Large intestine (tissue), 3 donors: ENCODE results near the gene RNF121. TPM values are rescaled to one million over a fixed set of nuclear protein-coding genes. Genes with fewer than 3 reads are reported as not detected.

Source experiments
- DNase-seq, 2 donors: peaks; one replicate each; pipeline versions ENCODE4 v3.0.0 to v3.0.0-alpha.2; 2013
- H3K27ac ChIP-seq: one replicate; pipeline ENCODE4 v1.5.1; 2013; ENCODE audit warnings: low read length
- H3K27me3 ChIP-seq: 2 replicates; pipeline ENCODE4 v1.6.1; 2013; ENCODE audit warnings: low read length; ENCODE audit not compliant: control insufficient read depth, insufficient read depth
- H3K36me3 ChIP-seq: 2 replicates; pipeline ENCODE4 v1.6.1; 2013; ENCODE audit warnings: low read length; ENCODE audit not compliant: control insufficient read depth, insufficient read depth
- H3K4me1 ChIP-seq: one replicate; pipeline ENCODE4 v1.6.1; 2013; ENCODE audit warnings: low read length; ENCODE audit not compliant: control insufficient read depth, insufficient read depth
- H3K4me3 ChIP-seq: one replicate; pipeline ENCODE4 v1.5.1; 2013; ENCODE audit warnings: low read length
- H3K9me3 ChIP-seq: one replicate; pipeline ENCODE4 v1.6.1; 2013; ENCODE audit warnings: mild to moderate bottlenecking, low read depth, low read length, moderate library complexity; ENCODE audit not compliant: control insufficient read depth
- WGBS: methylation state at CpG from one replicate; pipeline ENCODE4 v1.1.5; 2013; ENCODE audit warnings: low lambda C conversion rate; ENCODE audit not compliant: insufficient coverage; 5-methylcytosine and 5-hydroxymethylcytosine counted together
- polyA plus RNA-seq: library from polyadenylated mRNA; unstranded; fragments of 120-200 nt; gene quantifications from one replicate; pipeline ENCODE4 v1.2.1, GENCODE V29; 2013

RNF121 gene
- polyA plus RNA-seq, 1 donor, result 42.9 TPM

- no peaks in the 10 kb centered on the region for H3K9me3 ChIP-seq
- no peak overlapping the region for H3K4me3 ChIP-seq
- no peaks in the 10 kb centered on the region for H3K27me3 ChIP-seq
- peaks cover 29% of the 10 kb centered on the region for H3K4me1 ChIP-seq
- H3K27ac ChIP-seq, result no peak overlapping the region
- DNase-seq, result no peak
- WGBS, result 67% methylated on average over 1 of the region's 2 CpGs
- H3K36me3 ChIP-seq, result peaks cover 6% of the 10 kb centered on the region
These were observed 5.4 kb downstream of the RNF121 start for GRCh38 chr11:71934213-71934612.

GRCh38 chr11:71935338-71935925 lies 6.6 kb downstream of the RNF121 start:
- DNase-seq, result no peak
- WGBS, result no CpG with 5 or more reads among the region's 4 CpGs
- Histone ChIP-seq H3K27ac (no peak overlapping the region), H3K4me3 (no peak overlapping the region), H3K27me3 (no peaks in the 10 kb centered on the region), H3K9me3 (no peaks in the 10 kb centered on the region), H3K36me3 (peaks cover 6% of the 10 kb centered on the region), H3K4me1 (peaks cover 19% of the 10 kb centered on the region)

GRCh38 chr11:71936825-71937224 lies 8.0 kb downstream of the RNF121 start:
- DNase-seq, result no peak
- Histone ChIP-seq H3K27me3 (no peaks in the 10 kb centered on the region), H3K4me3 (no peak overlapping the region), H3K27ac (no peak overlapping the region), H3K36me3 (peaks cover 6% of the 10 kb centered on the region), H3K9me3 (no peaks in the 10 kb centered on the region), H3K4me1 (peaks cover 15% of the 10 kb centered on the region)
- no CpG with 5 or more reads among the region's 5 CpGs for WGBS

DNA sequence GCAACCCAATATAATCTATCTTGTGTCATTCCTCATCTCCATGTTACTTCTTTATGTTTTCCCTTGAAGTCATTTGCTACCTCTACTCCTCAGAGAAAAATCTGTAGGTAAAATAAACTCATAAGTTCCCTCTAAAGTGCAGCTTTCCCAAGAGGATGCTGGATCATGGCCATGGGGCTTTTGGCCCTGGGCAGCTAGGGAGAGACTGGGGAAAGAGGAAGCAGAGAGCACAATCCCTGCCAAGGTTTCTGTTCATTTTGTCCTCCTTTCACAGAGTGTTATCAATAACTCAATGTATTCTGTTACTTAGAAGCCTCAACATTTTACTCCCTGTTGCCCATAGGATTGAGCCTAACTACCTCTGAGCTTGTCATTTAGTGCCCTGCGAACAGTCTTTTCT lies 9.0 kb downstream of the RNF121 start:
- Histone ChIP-seq H3K9me3 (no peaks in the 10 kb centered on the region), H3K27ac (no peak overlapping the region), H3K4me3 (no peak overlapping the region), H3K27me3 (no peaks in the 10 kb centered on the region), H3K4me1 (peaks cover 14% of the 10 kb centered on the region), H3K36me3 (peaks cover 6% of the 10 kb centered on the region)
- DNase-seq, result no peak
- WGBS, result no CpG with 5 or more reads among the region's 1 CpG

GRCh38 chr11:71940561-71941219 lies 11.8 kb downstream of the RNF121 start:
- Histone ChIP-seq H3K36me3 (peaks cover 6% of the 10 kb centered on the region), H3K4me1 (no peaks in the 10 kb centered on the region), H3K9me3 (no peaks in the 10 kb centered on the region), H3K27ac (no peak overlapping the region), H3K4me3 (no peak overlapping the region), H3K27me3 (no peaks in the 10 kb centered on the region)
- 100% methylated on average over 2 of the region's 6 CpGs for WGBS
- DNase-seq, result no peak

GRCh38 chr11:71946144-71946571 lies 17.3 kb downstream of the RNF121 start:
- Histone ChIP-seq H3K9me3 (no peaks in the 10 kb centered on the region), H3K27me3 (no peaks in the 10 kb centered on the region), H3K4me3 (no peak overlapping the region), H3K4me1 (peaks cover 15% of the 10 kb centered on the region), H3K36me3 (peaks cover 4% of the 10 kb centered on the region), H3K27ac (no peak overlapping the region)
- 88% methylated on average over 1 of the region's 2 CpGs for WGBS
- DNase-seq, result no peak

- no peaks in the 10 kb centered on the region for H3K9me3 ChIP-seq
- H3K27me3 ChIP-seq, result no peaks in the 10 kb centered on the region
- H3K27ac ChIP-seq, result peak overlapping the region; percentile 70
- H3K4me1 ChIP-seq, result peaks cover 15% of the 10 kb centered on the region
- 0% methylated on average over 1 of the region's 3 CpGs for WGBS
- H3K36me3 ChIP-seq, result peaks cover 4% of the 10 kb centered on the region
- no peak overlapping the region for H3K4me3 ChIP-seq
- peak; percentile 80 to 91 for DNase-seq
These were observed 18.7 kb downstream of the RNF121 start for GRCh38 chr11:71947498-71947897.

GRCh38 chr11:71948314-71949027 lies 19.6 kb downstream of the RNF121 start:
- no CpG with 5 or more reads among the region's 7 CpGs for WGBS
- peaks cover 4% of the 10 kb centered on the region for H3K36me3 ChIP-seq
- no peaks in the 10 kb centered on the region for H3K27me3 ChIP-seq
- H3K27ac ChIP-seq, result peak overlapping the region; percentile 70
- H3K9me3 ChIP-seq, result no peaks in the 10 kb centered on the region
- no peak overlapping the region for H3K4me3 ChIP-seq
- H3K4me1 ChIP-seq, result peaks cover 16% of the 10 kb centered on the region
- peak; percentile 88 to 95 for DNase-seq

GRCh38 chr11:71949034-71949433 lies 20.2 kb downstream of the RNF121 start:
- peak overlapping the region; percentile 70 for H3K27ac ChIP-seq
- peaks cover 4% of the 10 kb centered on the region for H3K36me3 ChIP-seq
- H3K9me3 ChIP-seq, result no peaks in the 10 kb centered on the region
- WGBS, result no CpG with 5 or more reads among the region's 6 CpGs
- no peak overlapping the region for H3K4me3 ChIP-seq
- H3K4me1 ChIP-seq, result peaks cover 21% of the 10 kb centered on the region
- no peaks in the 10 kb centered on the region for H3K27me3 ChIP-seq
- DNase-seq, result no peak

DNA sequence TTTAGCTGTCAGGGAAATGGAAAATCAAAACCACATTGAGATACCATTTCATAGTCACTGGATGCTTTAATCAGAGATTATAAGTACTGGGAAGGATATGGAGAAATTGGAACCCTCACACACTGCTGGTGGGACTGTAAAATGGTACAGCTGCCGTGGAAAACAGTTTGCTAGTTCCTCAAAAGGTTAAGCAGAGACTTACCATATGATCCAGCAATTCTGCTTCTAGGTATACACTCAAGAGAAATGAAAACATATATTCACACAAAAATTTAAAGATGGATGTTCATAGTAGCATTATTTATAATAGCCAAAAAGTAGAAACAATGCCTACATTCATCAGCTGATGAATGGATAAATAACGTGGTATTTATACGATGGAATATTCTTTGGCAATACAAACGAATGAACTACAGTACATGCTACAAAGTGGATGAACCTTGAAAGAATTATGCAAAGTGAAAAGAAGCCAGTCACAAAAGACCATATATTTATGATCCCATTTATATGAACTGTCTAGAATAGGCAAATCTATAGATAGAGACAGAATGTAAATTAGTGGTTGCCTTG lies 23.0 kb downstream of the RNF121 start:
- no peak for DNase-seq
- Histone ChIP-seq H3K9me3 (no peaks in the 10 kb centered on the region), H3K27me3 (no peaks in the 10 kb centered on the region), H3K4me3 (no peak overlapping the region), H3K36me3 (no peaks in the 10 kb centered on the region), H3K4me1 (peaks cover 21% of the 10 kb centered on the region), H3K27ac (no peak overlapping the region)
- no CpG with 5 or more reads among the region's 4 CpGs for WGBS
